ENCODE results near the gene C9orf78.
A peak's percentile ranks its signal among the peaks of the same experiment; 100 is the strongest.

The C9orf78 gene

DNA sequence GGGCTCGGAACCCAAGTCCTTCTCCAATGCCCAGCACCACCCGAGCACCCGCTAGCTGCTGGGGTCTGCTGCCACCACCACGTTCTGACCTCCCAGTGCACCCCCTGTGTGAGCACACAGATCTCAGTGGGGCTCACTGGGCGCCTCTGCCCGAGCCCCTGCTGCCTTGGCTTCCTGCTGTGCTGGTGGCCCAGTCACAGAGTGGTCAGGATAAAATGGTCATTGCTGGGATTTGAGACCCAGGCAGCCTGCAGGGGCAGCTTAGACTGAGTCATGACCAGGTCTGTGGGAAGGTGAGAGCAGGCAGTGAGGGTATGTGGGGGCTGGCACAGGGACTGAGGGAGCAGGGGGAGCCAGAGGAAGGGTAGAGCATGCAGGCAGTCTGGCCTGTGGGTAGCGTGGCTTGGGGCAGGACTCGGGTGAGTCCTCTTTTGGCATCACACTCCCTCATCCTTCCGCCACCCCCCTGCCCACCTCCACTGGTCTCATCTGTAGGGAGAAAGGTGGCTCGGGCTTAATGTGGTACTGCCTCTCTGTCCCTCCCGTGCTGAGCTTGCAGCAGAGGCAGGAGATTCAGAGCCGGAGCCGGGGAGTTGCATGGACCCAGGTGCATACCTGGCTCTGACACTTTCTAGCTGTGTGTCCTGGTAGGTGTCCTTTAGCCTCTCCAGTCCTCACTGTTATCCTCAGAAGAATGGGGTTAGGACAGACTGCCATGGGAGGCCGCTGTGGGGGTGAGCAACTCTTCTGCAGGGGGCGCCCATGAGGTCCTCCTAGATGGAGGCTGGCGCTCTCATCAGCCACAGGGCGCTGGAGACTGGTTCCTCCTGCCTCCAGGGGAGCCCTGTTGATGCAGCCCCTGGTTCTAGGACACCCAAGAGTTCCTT is 32.3 kb upstream of the C9orf78 start:
- DNase-seq, result peak; percentile 9

DNA sequence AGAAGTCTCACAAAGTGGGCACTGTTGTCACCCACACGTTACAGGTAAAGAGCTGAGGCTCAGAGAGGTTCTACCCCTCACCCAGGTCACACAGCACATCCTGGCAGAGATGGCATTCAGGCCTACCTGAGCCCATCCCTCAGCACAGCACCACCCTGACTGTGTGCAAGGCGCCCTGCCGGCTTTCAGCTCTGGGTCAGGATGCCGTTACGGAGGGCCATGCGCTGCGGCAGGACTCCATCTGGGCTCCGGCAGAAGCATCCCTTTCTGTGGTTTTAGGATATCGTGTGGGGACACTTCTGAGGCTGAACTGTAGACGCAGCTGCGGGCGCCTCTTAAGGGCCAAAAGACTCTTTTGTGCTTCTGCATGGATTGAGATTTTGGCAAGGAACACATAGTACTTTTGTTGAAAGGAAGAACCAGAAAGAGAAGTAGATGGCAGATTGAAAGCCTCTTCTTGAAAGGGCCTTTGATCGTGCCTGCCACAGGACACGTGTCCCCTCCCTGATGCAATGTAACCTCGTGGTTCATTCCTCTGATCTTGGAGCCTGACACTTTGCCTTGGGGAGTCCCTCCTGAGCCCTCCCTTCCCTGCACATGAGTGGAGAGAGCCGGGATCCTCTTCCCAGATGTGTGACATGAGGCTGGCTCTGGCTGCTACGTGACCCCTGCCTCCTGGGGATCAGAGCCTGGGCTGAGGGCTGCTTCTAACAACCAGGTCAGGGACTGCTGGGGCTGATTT is 31.5 kb upstream of the C9orf78 start:
- no peak for DNase-seq

DNA sequence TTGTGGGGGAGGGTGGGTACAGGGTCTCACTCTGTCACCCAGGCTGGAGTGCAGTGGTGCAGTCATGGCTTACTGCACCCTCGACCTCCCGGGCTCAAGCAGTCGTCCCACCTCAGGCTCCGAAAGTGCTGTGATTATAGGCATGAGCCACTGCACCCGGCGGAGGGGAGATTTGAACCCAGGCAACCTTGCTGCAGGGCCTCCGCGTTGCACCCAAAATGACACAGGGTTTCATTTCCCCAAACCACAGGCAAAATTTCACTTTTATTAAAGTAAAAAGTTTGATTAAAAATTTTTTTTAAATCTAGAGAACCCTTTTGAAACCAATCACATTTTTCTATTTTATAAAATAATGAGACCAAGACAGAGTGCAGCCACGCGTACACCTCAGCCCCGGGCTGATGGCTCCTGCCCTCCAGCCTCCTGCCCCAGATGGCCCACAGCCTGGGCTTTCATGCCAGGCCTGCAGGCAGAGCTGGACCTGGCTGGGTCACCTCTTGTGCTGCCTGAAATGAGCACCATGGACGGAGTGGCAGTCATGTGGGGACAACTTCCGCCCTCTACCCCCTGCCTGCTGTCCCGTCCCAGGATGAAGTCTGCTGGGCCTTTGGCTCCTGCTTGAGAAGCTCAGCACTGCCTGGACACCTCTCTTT is 30.7 kb upstream of the C9orf78 start:
- no peak for DNase-seq

DNA sequence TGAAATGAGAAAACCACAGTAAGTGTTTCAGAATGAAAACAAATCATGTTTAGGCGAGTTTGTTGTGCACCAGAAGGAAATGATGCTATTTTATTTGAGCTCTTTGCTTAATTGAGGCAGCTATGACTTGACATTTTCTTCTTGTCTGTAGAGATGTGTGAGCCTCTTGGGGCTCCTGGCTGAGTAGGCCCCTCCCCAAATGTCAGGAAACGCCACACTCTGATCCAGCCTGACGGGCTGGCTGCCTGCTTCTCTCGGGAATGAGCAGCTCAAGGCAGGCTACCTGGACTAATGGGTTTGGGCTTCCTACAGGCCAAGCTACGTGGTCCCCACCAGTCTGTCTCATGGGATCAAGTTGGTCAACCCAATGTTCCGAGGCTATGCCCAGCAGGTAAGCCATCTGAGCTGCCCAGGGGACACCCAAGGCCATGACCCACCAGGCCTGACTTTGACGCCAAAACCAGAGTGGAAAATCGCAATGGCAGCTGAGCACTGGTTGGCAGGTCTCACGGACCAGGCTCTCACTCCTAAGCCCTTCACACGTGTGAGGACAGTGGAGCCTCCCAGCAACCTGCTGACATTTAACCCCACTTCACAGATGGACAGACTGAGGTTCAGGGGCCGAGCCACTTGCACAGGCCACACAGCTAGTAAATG is 30.0 kb upstream of the C9orf78 start:
- DNase-seq, result no peak

DNA sequence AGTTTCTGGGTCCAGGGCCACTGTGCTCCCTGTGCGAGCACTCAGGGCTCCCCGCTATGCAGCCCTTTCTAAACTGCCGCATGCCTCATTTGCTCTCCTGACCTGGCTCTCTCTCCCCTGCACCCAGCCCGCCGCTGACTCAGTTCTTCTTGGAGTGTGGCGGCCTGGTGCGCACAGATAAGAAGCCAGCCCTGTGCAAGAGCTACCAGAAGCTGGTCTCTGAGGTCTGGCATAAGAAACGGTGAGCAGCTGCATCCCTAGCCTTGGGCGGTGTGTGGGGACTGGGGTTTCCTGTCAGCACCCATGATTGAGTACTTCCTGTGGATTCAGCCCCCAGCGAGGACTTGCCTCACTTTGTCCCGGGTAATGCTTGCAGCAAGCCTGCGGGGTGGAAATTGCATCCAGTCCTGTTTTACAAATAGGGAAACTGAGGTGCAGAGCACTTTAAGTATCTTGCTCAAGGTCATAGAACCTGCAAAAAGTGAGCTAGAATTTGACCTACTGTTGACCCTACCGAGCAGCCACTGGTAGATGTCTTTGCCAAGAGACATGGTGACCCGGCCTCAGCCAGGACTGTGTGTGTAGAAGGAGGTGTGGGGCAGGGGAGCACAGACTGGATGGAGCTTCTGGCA is 28.1 kb upstream of the C9orf78 start:
- peak; percentile 97 for DNase-seq

DNA sequence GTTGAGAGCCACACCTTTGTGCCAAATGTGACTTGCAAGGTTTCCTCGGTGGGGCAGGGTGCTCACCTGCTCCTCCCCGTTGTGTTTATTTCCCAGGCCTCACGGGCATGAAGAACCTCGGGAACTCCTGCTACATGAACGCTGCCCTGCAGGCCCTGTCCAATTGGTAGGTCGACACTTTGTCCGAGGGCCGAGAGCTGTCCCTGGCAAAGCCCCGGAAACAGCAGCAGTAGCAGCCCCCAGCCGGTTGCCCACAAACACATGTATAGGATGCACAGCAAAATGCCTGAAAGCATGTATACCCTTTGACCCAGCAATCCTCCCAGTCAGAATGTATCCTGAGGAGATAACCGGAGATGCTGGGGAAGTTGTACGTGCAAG is 26.4 kb upstream of the C9orf78 start:
- no peak for DNase-seq

DNA sequence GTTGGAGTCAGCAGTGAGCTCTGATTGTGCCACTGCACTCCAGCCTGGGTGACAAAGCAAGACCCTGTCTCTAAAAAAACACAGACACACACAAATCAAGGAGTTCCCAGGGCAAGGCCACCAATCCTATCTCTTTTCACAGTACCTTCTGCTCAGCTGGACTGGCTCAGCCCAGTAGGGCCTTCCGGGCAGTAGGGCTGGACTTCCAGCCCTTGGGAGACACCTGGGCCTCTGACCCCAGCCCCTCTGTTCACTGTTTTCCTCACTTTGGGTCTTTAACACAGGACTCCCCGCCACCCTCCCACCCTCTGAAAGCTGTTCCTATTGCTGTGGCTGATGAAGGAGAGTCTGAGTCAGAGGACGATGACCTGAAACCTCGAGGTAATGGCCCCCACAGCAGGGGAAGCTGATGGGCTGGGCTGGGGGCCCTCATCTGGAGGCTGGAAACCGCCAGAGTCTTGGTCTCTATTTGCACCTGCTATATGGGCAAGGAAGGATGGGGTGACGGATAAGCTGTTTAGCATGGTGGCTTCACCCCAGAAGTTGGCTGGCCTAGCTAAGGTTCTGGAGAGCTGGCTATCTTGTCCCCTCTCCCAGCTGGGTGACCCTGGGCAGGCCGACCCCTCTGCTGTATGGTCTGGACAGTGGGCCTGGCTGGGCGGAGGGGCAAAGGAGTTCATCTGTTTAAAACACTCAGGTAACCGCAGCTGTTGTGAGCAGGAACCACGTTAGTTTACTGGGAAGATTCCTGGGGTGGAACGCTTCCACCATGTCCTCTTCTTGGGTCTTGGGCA is 25.8 kb upstream of the C9orf78 start:
- DNase-seq, result no peak

DNA sequence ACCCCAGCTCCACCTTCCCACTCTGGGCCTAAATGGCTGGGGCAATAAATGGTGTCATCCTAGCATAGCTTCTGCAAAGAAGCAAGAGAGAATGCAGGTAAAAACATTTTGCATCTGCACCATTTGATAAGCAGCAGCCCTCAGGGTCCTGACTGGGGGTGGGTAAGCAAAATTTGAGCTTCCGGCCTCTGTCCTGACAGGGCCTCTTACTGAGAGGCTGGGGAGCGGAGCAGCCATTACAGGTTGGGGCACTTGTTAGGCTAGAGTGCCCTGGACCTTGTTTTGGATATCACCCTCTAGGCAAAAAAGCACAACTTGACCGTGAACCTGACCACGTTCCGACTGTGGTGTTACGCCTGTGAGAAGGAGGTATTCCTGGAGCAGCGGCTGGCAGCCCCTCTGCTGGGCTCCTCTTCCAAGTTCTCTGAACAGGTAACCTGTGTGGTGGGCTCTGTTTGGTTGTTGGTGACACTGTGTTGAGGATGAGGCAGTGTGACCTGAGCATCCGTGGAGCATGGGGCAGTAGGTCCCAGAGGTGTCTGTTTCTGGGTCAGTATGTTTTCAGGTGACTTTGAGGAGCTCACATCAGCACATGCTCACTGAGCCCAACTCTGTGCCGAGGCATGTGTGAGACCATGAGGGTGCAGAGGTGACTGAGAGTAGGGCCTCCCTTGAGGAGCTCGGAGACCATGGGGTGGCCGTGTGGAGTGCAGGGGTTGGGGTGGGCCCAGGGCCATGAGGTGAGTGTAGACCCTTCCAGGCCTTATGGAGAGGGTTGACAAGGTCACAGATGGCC is 23.3 kb upstream of the C9orf78 start:
- no peak for DNase-seq

DNA sequence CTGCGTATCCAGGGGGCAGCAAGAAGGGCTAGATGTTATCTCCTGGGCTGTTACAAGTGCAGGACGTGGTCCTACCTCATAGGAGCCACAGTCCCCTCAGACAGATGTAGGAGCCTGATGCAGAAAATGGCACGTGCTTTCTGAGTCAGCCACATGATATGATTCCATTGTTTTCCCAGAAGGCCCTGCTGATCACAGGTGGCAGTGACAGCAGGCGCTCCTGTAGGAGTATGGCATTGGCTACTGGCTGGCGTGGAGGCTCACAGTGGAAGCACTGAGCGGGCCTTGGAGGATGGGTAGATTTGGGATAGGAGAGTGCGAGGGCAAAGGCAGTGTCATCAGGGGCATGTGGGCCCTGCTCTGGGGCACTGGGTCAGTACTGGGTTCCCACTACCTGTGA is 22.1 kb upstream of the C9orf78 start:
- DNase-seq, result no peak

DNA sequence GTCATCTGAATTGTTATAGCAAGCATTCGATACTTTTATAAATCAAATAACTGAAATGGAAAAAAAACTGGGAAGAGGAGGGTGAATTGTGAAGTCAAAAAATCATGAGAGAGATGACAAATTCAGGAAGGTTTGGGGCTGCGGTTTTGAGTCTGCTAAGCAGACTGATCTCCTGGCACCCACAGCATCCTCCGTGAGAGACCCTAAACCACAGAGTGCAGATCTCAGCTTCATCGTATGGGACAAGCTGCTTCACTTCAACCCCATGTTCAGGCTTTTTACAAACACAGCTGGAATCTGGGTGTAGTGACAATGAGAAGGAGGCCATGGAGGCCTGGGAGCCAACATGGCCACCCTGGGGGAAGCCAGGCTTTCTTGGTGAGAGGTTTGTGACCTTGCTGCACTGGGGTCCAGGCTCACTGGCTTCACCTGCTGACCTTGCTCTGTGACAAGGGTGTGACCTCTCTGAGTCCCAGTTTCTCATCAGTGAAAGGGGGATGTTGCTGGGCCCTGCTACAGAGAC is 19.6 kb upstream of the C9orf78 start:
- no peak for DNase-seq

DNA sequence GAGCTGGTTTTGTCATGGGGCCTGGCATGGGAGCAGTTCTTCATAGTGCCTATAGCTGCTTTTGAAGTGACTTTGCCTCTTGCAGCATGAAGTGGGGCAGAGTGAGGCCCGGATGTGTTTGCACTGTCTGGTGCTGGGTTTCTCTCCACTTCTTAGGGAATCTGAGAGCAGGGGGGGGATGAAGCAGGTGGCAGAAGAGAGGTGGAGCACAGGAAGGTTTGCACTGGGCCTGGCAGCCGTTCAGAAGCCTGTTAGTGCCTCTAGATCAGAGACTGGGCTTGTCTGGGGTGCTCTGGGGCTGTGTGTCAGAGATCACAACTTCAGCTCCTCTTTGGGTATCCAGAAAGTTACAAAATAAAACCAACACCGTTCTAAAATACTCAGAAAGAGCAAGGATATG is 18.5 kb upstream of the C9orf78 start:
- DNase-seq, result no peak

DNA sequence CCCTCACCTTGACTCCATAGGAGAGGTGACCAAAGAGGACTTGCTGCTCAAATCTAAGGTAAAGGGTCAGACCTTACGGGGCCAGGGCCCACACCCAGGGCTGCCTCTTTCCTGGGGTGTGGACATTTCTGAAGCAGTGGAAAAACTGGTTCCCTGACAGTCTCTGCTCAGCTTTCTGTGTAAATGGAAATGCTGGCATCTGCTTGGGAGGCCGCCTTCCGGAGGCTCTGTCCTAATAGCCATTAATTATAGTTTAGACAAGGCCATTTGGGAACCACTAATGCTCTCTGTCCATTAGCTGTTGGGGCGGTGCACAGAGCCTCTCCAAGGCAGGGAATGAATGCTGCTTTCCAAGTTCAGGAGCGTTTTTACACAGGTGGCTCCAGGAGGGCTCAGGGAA is 17.5 kb upstream of the C9orf78 start:
- DNase-seq, result no peak

DNA sequence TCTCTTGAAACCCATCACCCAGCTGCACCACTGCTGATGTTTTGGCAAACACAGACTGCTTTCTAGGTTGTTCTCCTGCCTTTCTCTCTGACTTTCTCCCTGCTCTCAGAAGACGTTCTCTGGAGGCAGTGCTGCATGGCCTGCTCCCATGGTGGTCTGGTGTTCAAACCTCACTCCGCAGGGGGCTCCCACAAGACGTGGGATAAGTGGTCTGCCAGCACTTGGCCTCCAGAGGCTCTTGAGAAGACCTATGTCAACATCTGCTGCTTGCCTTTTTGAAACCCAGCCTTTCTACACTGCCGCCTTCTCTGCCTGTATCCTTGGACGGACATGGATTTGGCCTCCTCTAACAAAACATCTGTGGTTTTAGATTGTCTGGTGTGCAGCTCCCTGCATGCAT is 16.7 kb upstream of the C9orf78 start:
- DNase-seq, result no peak

DNA sequence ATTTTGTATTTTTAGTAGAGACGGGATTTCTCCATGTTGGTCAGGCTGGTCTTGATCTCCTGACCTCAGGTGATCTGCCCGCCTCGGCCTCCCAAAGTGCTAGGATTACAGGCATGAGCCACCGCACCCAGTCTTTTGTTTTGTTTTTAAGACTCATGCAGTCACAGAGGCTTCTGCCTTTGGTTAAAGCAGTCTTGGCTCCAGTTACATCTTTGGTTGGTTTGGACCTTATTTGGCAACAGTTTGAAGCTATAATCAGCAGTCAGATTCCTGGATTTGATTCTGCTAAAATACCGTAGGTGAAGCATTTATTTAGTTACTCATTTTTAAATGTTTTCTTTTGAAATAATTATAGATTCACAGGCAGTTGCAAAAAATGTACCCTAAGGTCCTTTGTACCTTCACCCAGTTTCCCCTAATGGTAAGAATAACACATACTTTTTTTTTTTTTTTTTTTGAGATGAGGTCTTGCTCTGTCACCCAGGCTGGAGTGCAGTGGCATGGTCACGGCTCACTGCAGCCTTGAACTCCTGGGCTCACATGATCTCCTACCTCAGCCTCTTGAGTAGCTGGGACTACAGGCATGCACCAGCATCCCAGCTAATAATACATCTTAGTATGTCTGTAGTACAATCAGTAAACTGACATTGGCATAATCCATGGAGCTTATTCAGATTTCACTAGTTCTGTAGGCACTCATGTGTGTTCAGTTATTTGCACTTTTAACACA is 15.9 kb upstream of the C9orf78 start:
- DNase-seq, result no peak

DNA sequence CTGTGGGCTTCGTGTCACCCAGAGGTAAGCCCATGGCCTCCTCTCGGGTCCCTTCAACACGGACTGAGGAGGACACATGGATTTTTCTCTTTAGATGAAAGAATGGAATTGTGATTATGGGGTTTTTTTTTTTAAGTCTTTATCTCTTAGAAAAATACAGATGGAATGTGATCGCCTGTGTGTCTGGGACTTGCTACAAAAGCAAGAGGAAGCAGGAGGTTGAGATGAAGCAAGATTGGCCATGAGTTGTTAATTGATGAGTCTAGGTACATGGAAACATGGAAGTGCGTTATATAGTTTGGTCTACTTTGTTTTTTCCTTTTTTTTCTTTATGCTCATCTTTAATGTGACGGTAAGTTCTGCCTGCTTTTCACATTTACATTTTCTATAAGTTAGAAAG is 14.8 kb upstream of the C9orf78 start:
- no peak for DNase-seq

DNA sequence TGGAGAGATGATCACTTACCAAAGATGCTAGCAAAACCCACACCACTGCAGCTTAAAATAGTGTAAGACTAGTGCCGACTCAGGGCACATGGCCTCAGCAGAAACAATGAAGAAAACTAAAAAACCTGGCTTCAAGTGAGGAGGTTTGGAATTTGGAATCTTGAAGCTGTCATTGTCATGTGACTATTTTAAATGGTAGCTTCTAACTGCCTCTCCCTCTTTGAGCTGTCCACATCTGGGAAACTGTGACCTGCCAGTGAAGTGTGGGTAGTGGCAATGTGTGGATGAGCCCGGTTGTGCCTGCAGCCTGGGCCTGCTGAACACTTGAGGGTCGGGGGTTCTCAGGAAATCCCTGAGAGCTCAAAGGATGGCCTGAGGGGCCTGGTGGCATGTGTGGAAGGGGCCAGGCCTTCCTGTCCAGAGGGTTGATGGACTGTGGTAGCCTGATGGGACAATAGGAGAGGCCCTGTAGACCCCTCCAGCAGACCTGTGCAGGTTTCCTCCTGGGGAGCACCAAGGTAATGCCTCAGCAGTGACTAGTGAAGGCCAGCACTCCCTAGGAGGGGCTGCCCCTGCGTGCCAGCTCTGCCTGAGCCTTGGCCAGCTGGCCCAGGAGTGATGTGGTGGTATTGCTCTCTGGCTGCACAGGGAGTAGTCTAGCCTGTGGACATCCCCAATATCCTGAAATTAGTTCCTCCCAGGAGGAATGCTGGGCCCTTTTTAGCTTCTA is 13.8 kb upstream of the C9orf78 start:
- DNase-seq, result no peak

DNA sequence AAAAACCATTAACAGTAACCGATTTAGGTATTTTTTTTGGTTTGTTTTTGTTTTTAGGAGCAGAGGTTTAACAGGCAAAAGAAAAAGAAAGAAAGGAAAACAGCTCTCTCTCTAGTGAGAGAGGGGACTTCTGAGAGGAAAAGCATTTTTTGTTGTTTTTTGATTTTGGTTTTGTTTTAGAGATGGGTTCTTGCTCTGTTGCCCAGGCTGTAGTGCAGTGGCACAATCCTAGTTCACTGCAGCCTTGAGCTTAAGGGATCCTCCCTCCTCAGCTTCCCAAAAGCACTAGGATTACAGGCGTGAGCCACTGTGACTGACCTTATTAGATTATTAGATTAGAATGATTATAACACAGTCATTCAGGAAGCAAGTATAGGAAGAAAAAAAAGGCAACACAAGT is 10.3 kb upstream of the C9orf78 start:
- no peak for DNase-seq

DNA sequence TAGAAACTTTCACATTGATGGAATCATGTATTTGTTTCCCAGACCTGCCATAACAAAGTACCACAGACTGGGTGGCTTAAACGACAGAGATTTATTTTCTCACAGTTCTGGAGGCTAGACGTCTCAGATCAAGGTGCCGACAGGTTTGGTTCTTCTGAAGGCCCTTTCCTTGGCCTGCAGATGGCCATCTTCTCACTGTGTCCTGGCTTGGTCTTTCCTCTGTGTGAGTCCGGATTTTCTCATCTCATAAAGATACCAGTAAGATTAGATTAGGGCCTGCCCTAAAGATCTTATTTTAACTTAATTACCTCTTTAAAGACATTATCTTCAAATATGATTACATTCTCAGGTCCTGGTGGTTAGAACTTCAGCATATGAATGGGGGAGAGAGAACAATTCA is 6.0 kb upstream of the C9orf78 start:
- DNase-seq, result no peak

DNA sequence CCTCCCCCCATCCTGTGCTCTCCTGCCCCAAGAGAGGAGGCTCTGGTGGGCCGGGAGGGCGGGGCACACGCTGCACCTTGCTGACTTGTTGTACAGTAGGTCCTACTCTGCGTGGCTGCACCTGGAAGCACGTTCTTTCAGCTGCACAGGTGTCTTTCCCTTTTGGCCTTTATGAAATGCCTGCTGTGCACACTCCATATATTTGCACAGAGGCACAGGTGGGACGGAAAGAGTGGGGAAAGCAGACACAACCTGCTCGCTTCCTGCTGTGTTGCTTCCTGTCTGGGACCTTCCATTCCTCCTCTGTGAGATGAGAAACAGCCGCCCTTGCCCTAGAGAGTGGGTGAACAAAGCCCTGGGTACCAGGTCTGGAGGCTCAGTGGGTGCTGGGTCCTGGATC is 5.0 kb upstream of the C9orf78 start:
- DNase-seq, result no peak
